H1 (cell line): ENCODE data around the gene DTX3. TPM values are rescaled to one million over a fixed set of nuclear protein-coding genes. Genes with fewer than 3 reads are reported as not detected.

Source experiments
- CTCF ChIA-PET: fragments of 300-600 bp; sonication (Branson Sonifier 250); formaldehyde crosslinking; loops from one replicate; lab custom pipeline; 2021; ENCODE audit not compliant: partially characterized antibody; lab: Charles Lee
- POLR2A ChIA-PET: fragments of 300-600 bp; sonication (Branson Sonifier 250); formaldehyde crosslinking; loops from one replicate; lab custom pipeline; 2021; ENCODE audit warnings: inconsistent platforms; ENCODE audit not compliant: partially characterized antibody; lab: Charles Lee
- DNase-seq, 2 experiments: peaks; one replicate each; pipeline versions ENCODE4 v3.0.0 to v3.0.0-alpha.2; 2010 to 2022; ENCODE audit warnings: low spot score in 2 of 2, low read depth in 1 of 2, mixed read lengths in 1 of 2
- FAIRE-seq: peaks from 2 replicates; lab custom pipeline; 2011; peaks lifted over from hg19 to GRCh38; lab: Jason Lieb, UNC
- H2AFZ ChIP-seq: 2 replicates; pipeline ENCODE4 v1.8.1; 2012; ENCODE audit warnings: low read length, inconsistent platforms
- H2AK5ac ChIP-seq: 2 replicates; pipeline ENCODE4 v1.6.1; 2013; ENCODE audit warnings: low read depth, low read length
- H2BK120ac ChIP-seq: replicated peaks from 2 replicates; pipeline ENCODE3; 2013; ENCODE audit warnings: low read depth, low read length, inconsistent platforms
- H2BK12ac ChIP-seq: 2 replicates; pipeline ENCODE4 v1.6.1; 2013; ENCODE audit warnings: low read depth, low read length
- H2BK15ac ChIP-seq: 2 replicates; pipeline ENCODE4 v1.6.1; 2013; ENCODE audit warnings: low read length
- H2BK20ac ChIP-seq: 2 replicates; pipeline ENCODE4 v1.6.1; 2013; ENCODE audit warnings: low read length
- H2BK5ac ChIP-seq: 2 replicates; pipeline ENCODE4 v1.6.1; 2013; ENCODE audit warnings: low read depth, low read length
- H3K14ac ChIP-seq: 2 replicates; pipeline ENCODE4 v1.6.1; 2013; ENCODE audit warnings: inconsistent platforms; ENCODE audit not compliant: insufficient read length
- H3K18ac ChIP-seq: 2 replicates; pipeline ENCODE4 v1.6.1; 2013; ENCODE audit warnings: low read length; ENCODE audit errors: extremely low read depth
- H3K23ac ChIP-seq: 2 replicates; pipeline ENCODE4 v1.6.1; 2013; ENCODE audit warnings: inconsistent platforms; ENCODE audit not compliant: insufficient read length
- H3K23me2 ChIP-seq: 2 replicates; pipeline ENCODE4 v1.6.1; 2013; ENCODE audit warnings: low read depth, low read length
- H3K27ac ChIP-seq: 2 replicates; pipeline ENCODE4 v1.6.1; 2011; ENCODE audit warnings: low read depth, low read length, inconsistent platforms
- H3K27me3 ChIP-seq, 4 experiments: replicated peaks in 1 of 4; 1 replicate in 1 of 4; 2 replicates in 3 of 4; pipeline versions ENCODE4 v1.6.1 to v1.8.1; 2011 to 2013; ENCODE audit warnings: low read length in 3 of 4, mild to moderate bottlenecking in 3 of 4, inconsistent platforms in 2 of 4, mixed read lengths in 2 of 4, moderate library complexity in 1 of 4; ENCODE audit not compliant: control insufficient read depth in 3 of 4, insufficient read depth in 3 of 4; ENCODE audit errors: extremely low read depth in 1 of 4
- H3K36me3 ChIP-seq, 4 experiments: 2 replicates each; pipeline versions ENCODE4 v1.6.1 to v1.8.1; 2011 to 2013; ENCODE audit warnings: mild to moderate bottlenecking in 4 of 4, low read length in 3 of 4, moderate library complexity in 2 of 4, control low read depth in 1 of 4, inconsistent platforms in 1 of 4; ENCODE audit not compliant: insufficient read depth in 4 of 4, control insufficient read depth in 2 of 4
- H3K4ac ChIP-seq: replicated peaks from 2 replicates; pipeline ENCODE3; 2013; ENCODE audit warnings: low read length, low read depth, mixed read lengths, inconsistent platforms; ENCODE audit not compliant: insufficient read length
- H3K4me1 ChIP-seq, 4 experiments: replicated peaks in 1 of 4; 1 replicate in 1 of 4; 2 replicates in 3 of 4; pipeline versions ENCODE4 v1.6.1 to v1.8.1; 2011 to 2013; ENCODE audit warnings: low read length in 3 of 4, inconsistent platforms in 2 of 4, mixed read lengths in 1 of 4; ENCODE audit not compliant: insufficient read depth in 4 of 4, control insufficient read depth in 3 of 4
- H3K4me2 ChIP-seq, 2 experiments: 2 replicates each; pipeline versions ENCODE4 v1.6.1 to v1.8.1; 2011 to 2013; ENCODE audit warnings: low read depth in 2 of 2, low read length in 2 of 2, control low read depth in 1 of 2, inconsistent platforms in 1 of 2, mild to moderate bottlenecking in 1 of 2; ENCODE audit not compliant: insufficient read depth in 1 of 2
- H3K4me3 ChIP-seq, 4 experiments: fragments of 200-600, 300-600 bp in 1 of 4; sonication (generic), shearing (Covaris generic), sonication (Bioruptor Twin) in 1 of 4; 2 replicates each; pipeline versions ENCODE4 v1.5.1 to v1.8.1; 2011 to 2016; ENCODE audit warnings: low read length in 4 of 4, low read depth in 3 of 4, control low read depth in 2 of 4, inconsistent platforms in 2 of 4, mild to moderate bottlenecking in 2 of 4, mixed read lengths in 1 of 4, moderate library complexity in 1 of 4; ENCODE audit not compliant: insufficient read depth in 2 of 4; ENCODE audit errors: extremely low read depth in 1 of 4
- H3K56ac ChIP-seq: replicated peaks from 2 replicates; pipeline ENCODE3; 2013; ENCODE audit warnings: low read depth, mild to moderate bottlenecking, mixed read lengths, low read length, inconsistent platforms; ENCODE audit not compliant: insufficient read length
- H3K79me1 ChIP-seq: 2 replicates; pipeline ENCODE4 v1.6.1; 2013; ENCODE audit warnings: low read depth, low read length, control low read depth
- H3K79me2 ChIP-seq, 2 experiments: 2 replicates each; pipeline versions ENCODE4 v1.6.1 to v1.8.1; 2012 to 2013; ENCODE audit warnings: low read length in 2 of 2, mild to moderate bottlenecking in 2 of 2, inconsistent platforms in 1 of 2; ENCODE audit not compliant: insufficient read depth in 2 of 2, control insufficient read depth in 1 of 2
- H3K9ac ChIP-seq, 4 experiments: replicated peaks in 1 of 4; 1 replicate in 1 of 4; 2 replicates in 3 of 4; pipeline versions ENCODE4 v1.6.1 to v1.8.1; 2011 to 2013; ENCODE audit warnings: low read depth in 3 of 4, low read length in 3 of 4, control low read depth in 2 of 4, mild to moderate bottlenecking in 2 of 4, moderate library complexity in 2 of 4, inconsistent platforms in 1 of 4; ENCODE audit errors: extremely low read depth in 1 of 4
- H3K9me3 ChIP-seq, 2 experiments: 2 replicates each; pipeline versions ENCODE4 v1.6.1 to v1.8.1; 2012 to 2013; ENCODE audit warnings: mild to moderate bottlenecking in 2 of 2, moderate library complexity in 2 of 2, control low read depth in 1 of 2, inconsistent platforms in 1 of 2, low read depth in 1 of 2, low read length in 1 of 2, mixed read lengths in 1 of 2; ENCODE audit not compliant: insufficient read depth in 2 of 2
- H4K20me1 ChIP-seq, 2 experiments: replicated peaks in 1 of 2; 2 replicates each; pipeline versions ENCODE3 to v1.8.1; 2011 to 2013; ENCODE audit warnings: inconsistent platforms in 2 of 2, low read length in 2 of 2, mild to moderate bottlenecking in 1 of 2; ENCODE audit not compliant: insufficient read depth in 2 of 2, control insufficient read depth in 1 of 2
- H4K5ac ChIP-seq: 2 replicates; pipeline ENCODE4 v1.6.1; 2013; ENCODE audit warnings: low read length, low read depth, mixed read lengths, inconsistent platforms; ENCODE audit not compliant: insufficient read length
- H4K8ac ChIP-seq: 2 replicates; pipeline ENCODE4 v1.8.0; 2013; ENCODE audit warnings: mild to moderate bottlenecking, moderate library complexity, low read length, inconsistent platforms; ENCODE audit not compliant: insufficient read depth; ENCODE audit errors: extremely low read depth
- H4K91ac ChIP-seq: replicated peaks from 2 replicates; pipeline ENCODE3; 2013; ENCODE audit warnings: low read length, mixed read lengths, inconsistent platforms; ENCODE audit not compliant: insufficient read length
- EGR1 ChIP-seq: IDR thresholded peaks from 2 replicates; pipeline ENCODE4 v1.6.1; 2011; ENCODE audit warnings: low read depth, low read length, borderline replicate concordance
- FOSL1 ChIP-seq: IDR thresholded peaks from 2 replicates; pipeline ENCODE4 v1.6.1; 2011; ENCODE audit warnings: mild to moderate bottlenecking, low read depth, low read length, moderate library complexity; ENCODE audit not compliant: insufficient read depth
- KDM4A ChIP-seq: IDR thresholded peaks from one replicate; pipeline ENCODE4 v1.7.1; 2012; ENCODE audit warnings: low read depth, mild to moderate bottlenecking, moderate library complexity, low read length, inconsistent platforms; ENCODE audit not compliant: severe bottlenecking
- POU5F1 ChIP-seq: IDR thresholded peaks from 2 replicates; pipeline ENCODE4 v1.6.1; 2011; ENCODE audit warnings: low read depth, mild to moderate bottlenecking, low read length, moderate library complexity
- SIN3A ChIP-seq, 2 experiments: IDR thresholded peaks in 1 of 2; conservative IDR thresholded peaks in 1 of 2; 2 replicates each; pipeline ENCODE4 v1.6.1; 2011 to 2012; ENCODE audit warnings: low read length in 2 of 2, improper control_type of control experiment in 1 of 2, low read depth in 1 of 2, mild to moderate bottlenecking in 1 of 2
- WGBS, 2 experiments: shearing (Covaris generic) in 1 of 2; methylation state at CpG; one replicate each; pipeline versions ENCODE4 v1.1.6 to v1.1.7; 2013 to 2015; ENCODE audit warnings: low lambda C conversion rate in 2 of 2, mixed read lengths in 2 of 2, inconsistent platforms in 1 of 2, low coverage in 1 of 2, missing lambda C conversion rate in 1 of 2; ENCODE audit not compliant: insufficient replicate concordance in 2 of 2, insufficient coverage in 1 of 2, insufficient read length in 1 of 2; ENCODE audit errors: extremely low coverage in 1 of 2, missing lambda C conversion rate in 1 of 2; 5-methylcytosine and 5-hydroxymethylcytosine counted together
- polyA plus RNA-seq, 7 experiments: library from polyadenylated mRNA; depleted of rRNA in 3 of 7; stranded (reverse) in 5 of 7; unstranded in 2 of 7; fragments of >200 nt in 5 of 7; fragments of 200-250 nt in 2 of 7; gene quantifications; 1 replicate in 5 of 7; 2 replicates in 1 of 7; 4 replicates in 1 of 7; pipeline versions ENCODE4 v1.2.1 to v1.2.3, GENCODE V29; 2011 to 2013; ENCODE audit warnings: missing spikeins in 2 of 7, mixed read lengths in 2 of 7
- total RNA-seq: library from RNA; stranded (reverse); fragmentation: NEBNext Ultra II Directional; extraction: Animal tissue kit (Norgen Biotek cat#: 25700); gene quantifications from 2 replicates; pipeline ENCODE4 v1.2.1, GENCODE V29; 2021
- TF ChIP-seq, protein P1 (sequence below): IDR thresholded peaks from 2 replicates; pipeline ENCODE4 v1.6.1; 2012; ENCODE audit warnings: inconsistent platforms
- TF ChIP-seq, protein P2 (sequence below): IDR thresholded peaks from 2 replicates; pipeline ENCODE4 v1.6.1; 2011; ENCODE audit warnings: low read length, improper control_type of control experiment

Gene DTX3
- total and polyA plus RNA-seq, 2 of the 8 experiments (the other 6 are each of a cell fraction or from before 2014, with no cell fraction given), result 41.8 to 92.5 TPM

DNA sequence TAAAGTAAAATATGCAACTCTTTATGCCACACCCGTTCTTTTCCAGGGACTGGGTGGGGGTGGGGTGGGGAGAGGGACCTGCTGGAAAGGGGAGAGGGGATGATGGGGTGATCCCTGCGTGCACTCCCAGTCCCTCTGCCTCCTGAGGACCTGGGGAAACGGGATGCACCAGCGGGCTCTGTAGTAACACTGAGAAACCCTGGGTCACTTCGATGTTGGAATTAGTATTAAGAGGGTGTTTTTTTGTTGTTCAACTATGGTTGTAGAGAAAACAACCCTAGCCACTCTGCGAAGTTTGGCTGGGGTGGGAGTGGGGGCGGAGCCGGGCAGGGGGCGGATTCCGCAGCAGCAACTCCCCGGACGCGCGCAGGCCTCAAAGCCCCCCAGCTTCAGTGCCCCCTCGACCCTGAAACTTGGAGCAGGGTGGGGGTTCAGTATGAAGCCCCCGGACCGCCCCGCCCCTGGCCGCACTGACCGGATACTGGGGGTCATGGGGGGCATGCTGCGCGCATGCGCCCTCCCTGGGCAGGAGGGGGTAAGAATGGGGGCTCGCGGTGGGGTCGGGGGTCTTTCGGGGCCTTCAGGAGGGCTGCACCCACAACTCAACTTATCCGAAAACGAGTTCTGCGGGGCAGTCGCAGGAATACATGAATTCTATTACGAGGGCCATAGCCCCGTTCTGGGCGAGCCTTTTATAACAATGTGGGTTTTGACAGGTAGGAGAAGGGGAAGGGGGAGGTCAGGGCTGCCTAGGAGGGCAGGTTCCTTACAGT lies 5.3 kb downstream of the DTX3 start:
- Histone ChIP-seq H3K4ac (no peak overlapping the region), H3K9me3 (no peaks in the 10 kb centered on the region), H3K79me2 (peaks cover 0 to 10% of the 10 kb centered on the region in 2 experiments; a peak in 1 of 4 replicates), H3K36me3 (peaks cover 0 to 5% (median 3%) of the 10 kb centered on the region in 4 experiments; a peak in 3 of 8 replicates), H4K91ac (no peak overlapping the region), H3K4me1 (peaks cover 8 to 17% (median 13%) of the 10 kb centered on the region in 4 experiments), H3K27ac (no peak overlapping the region), H4K5ac (no peak overlapping the region), H3K23me2 (peaks cover 24% of the 10 kb centered on the region), H3K18ac (peak overlapping the region; percentile 66; the same call in 1 of the 2 replicates), H3K4me2 (peak overlapping the region; percentile 88 to 97), H2BK20ac (no peak overlapping the region), H3K4me3 (peak overlapping the region; percentile 50 to 73 (median 56)), H2AFZ (no peak overlapping the region), H3K14ac (no peak overlapping the region), H3K9ac (no peak overlapping the region), H3K79me1 (no peaks in the 10 kb centered on the region; the same call in 1 of the 2 replicates), H2BK12ac (0 out of 2 replicates have a peak overlapping the region, but pooled peaks have one; percentile 27), H4K20me1 (no peaks in the 10 kb centered on the region), H2BK120ac (no peak overlapping the region), H3K27me3 (peaks cover 4 to 49% (median 36%) of the 10 kb centered on the region in 4 experiments), H3K23ac (no peak overlapping the region), H4K8ac (no peak overlapping the region; the same call in 1 of the 2 replicates), H2AK5ac (no peak overlapping the region), H3K56ac (peak overlapping the region; percentile 6), H2BK5ac (no peak overlapping the region), H2BK15ac (no peak overlapping the region)
- FAIRE-seq, result no peak
- DNase-seq, result peak in 1 of 2 experiments; percentile 57
- WGBS, 2 experiments, result 3% methylated on average over 27 of the region's 34 CpGs; no CpG with 5 or more reads in 1 of the 2 experiments
- POLR2A ChIA-PET, result interaction anchor here (0.9 to 7.7 kb wide), 19 partner anchors 10 to 148 kb away, joined by 3 to 60 read pairs (median 6); partner anchors contain the start of genes AGAP2, PIP4K2C and TSPAN31
- CTCF ChIA-PET, result interaction anchor here (1.0 to 12.5 kb wide), 12 partner anchors 10 to 383 kb away, joined by 3 to 124 read pairs (median 6); partner anchors contain the start of genes B4GALNT1 and PIP4K2C
- TF ChIP-seq SIN3A (conservative IDR thresholded peaks at IDR 0.05 in 1 of 2, IDR thresholded peaks at IDR 0.05 in 1 of 2; ENCODE audit: low read depth in 1 of 2, low read length in 2 of 2), result peak; percentile 29 to 32; a peak in 1 of 4 replicates
- TF ChIP-seq KDM4A, result no peak
- TF ChIP-seq, protein P1, sequence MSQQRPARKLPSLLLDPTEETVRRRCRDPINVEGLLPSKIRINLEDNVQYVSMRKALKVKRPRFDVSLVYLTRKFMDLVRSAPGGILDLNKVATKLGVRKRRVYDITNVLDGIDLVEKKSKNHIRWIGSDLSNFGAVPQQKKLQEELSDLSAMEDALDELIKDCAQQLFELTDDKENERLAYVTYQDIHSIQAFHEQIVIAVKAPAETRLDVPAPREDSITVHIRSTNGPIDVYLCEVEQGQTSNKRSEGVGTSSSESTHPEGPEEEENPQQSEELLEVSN, result no peak
- TF ChIP-seq FOSL1, result 0 out of 2 replicates have a peak, but pooled peaks have one; percentile 31
- peak; percentile 18; the same call in 1 of the 2 replicates for TF ChIP-seq EGR1
- no peak for TF ChIP-seq POU5F1
- TF ChIP-seq, protein P2, sequence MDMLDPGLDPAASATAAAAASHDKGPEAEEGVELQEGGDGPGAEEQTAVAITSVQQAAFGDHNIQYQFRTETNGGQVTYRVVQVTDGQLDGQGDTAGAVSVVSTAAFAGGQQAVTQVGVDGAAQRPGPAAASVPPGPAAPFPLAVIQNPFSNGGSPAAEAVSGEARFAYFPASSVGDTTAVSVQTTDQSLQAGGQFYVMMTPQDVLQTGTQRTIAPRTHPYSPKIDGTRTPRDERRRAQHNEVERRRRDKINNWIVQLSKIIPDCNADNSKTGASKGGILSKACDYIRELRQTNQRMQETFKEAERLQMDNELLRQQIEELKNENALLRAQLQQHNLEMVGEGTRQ, result no peak
